Activated effector memory CD4-positive, alpha-beta T cell treated with anti-CD3 and anti-CD28 coated beads, Interleukin-2, amount 50 U/mL, for 16 hours (primary cell): Measurements from ENCODE around the gene SNAPC4.
"Not testable (repeated sequence)": the region's sequence is repeated elsewhere in the genome, so short reads cannot be mapped to it uniquely, and the experiment has no call there.

Experiments used
- DNase-seq: peaks from one replicate; pipeline ENCODE4 v3.0.0-alpha.2; 2020

The SNAPC4 gene

GRCh38 chr9:136354592-136355085, 45.3 kb downstream of the SNAPC4 start:
- DNase-seq: no peak

DNA sequence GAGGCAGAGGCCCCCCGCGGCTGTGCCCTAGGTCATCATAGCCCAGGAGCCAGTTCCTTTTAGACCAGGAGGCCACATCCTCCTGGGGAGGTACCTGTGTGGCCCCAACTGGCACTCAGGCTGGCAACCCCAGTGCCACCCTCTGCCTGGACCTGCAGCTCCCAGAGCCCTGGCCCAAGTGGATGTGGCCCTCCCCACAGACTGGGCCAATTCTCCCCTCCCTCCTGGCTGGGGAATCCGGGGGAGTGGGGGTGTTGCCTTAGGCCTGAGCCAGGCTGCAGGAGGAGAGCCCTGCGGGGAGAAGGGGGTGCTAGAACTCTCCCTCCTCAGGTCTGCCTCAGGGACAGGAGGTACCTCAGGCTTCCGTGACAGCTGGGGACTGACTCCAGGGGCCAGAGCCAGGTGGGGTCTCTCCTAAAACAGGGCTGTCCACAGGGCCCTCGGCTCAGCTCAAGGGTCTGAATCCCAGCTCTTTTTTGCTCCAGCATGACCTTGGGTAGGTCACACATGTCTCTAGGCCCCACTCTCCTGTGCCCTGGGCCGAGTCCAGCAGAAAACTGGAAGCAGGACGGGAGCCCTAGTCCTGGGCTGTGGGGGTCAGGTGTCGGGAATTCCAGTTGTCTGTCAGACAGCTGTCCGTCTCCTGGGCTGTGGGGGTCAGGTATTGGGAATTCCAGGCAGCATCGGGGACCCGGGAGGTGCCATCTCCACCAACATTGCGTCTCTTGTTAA, 46.0 kb downstream of the SNAPC4 start:
- no peak for DNase-seq

DNA sequence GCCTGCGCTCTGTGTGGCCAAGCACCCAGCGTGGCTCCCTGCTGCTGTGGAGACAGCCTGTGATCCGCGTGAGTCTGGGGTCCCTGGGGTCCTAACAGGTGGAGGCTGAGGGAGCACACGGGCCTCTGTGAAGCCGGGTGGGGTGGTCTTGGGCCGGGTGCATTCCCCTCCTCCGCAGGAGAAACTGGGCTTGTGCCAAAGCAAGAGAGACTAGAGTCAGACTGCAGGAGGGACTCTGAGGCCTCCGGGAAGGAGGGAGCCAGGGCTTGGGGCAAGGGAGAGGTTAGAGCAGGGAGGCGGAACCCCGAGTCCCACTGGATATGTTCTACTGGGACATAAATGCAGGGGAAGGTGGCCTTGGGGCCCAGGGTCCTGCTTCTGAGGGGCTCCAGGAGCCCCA, 46.9 kb downstream of the SNAPC4 start:
- no peak for DNase-seq

DNA sequence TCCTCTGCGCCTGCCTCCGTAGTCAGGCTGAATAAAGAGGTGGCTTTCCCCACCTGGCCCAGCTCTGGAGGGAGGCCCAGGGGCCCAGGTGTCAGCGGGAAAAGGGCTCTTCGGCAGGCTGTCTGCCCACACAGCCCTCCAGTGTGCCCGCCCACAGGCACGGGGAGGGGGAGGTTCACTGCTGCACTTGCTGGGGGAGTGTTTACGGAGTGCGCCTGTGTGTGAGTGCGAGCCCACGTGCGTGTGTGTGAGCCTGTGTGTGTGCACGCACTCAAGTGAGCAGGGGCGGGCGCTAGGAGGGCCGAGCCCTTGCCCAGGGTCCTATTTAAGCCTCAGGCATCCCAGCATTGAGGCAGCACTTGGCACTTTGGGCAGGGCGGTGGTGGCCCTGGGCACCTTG, 47.3 kb downstream of the SNAPC4 start:
- no peak for DNase-seq

DNA sequence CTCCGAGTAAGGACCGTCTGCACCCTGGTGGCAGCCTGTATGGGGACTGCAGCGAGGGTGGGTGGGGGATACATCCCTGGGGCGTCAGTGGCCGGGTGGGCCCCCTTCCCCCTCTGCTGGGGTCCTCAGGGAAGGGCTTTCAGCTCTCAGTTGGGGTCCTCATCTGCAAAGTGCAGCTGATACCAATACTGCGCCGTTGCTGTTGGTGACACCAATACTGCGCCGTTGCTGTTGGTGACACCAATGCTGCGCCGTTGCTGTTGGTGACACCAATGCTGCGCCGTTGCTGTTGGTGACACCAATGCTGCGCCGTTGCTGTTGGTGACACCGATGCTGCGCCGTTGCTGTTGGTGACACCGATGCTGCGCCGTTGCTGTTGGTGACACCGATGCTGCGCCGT, 48.1 kb downstream of the SNAPC4 start:
- not testable (repeated sequence) for DNase-seq

DNA sequence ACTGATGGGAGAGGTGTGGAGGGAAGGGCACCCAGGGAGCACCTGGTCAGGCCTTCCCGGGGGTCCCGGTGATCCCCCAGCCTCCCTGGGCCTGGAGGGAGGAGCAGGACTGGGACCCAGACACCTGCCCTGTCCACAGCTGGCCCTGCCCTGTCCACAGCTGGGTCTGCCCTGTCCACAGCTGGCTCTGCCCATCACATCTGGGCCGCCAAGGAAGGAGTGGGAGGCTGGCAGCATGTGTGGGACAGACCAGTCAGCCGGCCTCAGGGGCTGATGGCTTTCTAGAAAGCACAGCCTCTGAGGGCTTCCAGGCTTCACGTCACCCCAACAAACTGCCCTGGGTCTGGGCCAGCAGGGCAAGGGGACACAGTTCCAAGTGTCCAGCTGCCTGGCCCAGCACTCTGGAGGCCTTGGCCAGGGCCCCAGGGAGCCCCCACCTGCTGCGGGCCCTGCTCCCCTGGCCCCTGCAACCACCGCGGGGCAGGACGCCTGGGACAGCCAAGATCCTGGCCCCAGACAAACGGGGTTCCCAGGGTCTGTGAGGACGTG, 48.6 kb downstream of the SNAPC4 start:
- no peak for DNase-seq
